Measurements from ENCODE around the gene SMTNL2.

- TF ChIP-seq CTCF (conservative IDR thresholded peaks at IDR 0.05; ENCODE audit: low read depth, low read length) = no peak
- TF ChIP-seq EZH2 (IDR thresholded peaks at IDR 0.05; ENCODE audit: borderline replicate concordance, low read depth, low read length, poor library complexity, severe bottlenecking) = no peak
Observed at GRCh38 chr17:4556996-4557395, 27.3 kb upstream of the SMTNL2 start.
